Measurements from ENCODE around the gene FXYD3.
A peak's percentile ranks its signal among the peaks of the same experiment; 100 is the strongest.
"Not testable (repeated sequence)": the region's sequence is repeated elsewhere in the genome, so short reads cannot be mapped to it uniquely, and the experiment has no call there.

The FXYD3 gene

GRCh38 chr19:35142606-35143230 lies 27.1 kb downstream of the FXYD3 start:
- no peak for DNase-seq (ENCODE audit: low spot score)

- DNase-seq (ENCODE audit: low spot score), result no peak
Measured at GRCh38 chr19:35143231-35143715, 27.6 kb downstream of the FXYD3 start, which contains the start of gene FXYD7. TSS of gene FXYD7 (plus strand) at chr19:35143255. CDS start at chr19:35143334, 79 bp downstream.

DNA sequence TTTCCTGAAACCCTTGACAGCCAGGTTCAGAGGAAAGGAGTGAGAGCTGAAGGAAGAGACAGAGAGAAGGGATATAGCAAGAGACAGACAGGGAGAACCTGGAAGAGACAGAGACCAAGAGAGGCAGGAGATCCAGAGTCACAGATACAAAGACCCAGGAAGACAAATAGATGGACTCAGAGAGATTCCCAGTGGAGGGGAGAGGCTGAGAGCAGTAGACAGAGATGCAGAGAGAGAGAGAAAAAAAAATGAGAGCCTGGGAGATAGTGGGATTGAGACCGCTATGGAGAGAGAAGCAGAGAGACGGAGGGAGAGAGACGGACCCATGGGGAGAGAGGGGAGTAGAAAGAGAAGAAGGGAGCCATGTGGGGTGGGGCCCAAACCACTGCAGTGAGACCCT lies 28.2 kb downstream of the FXYD3 start:
- no peak for DNase-seq (ENCODE audit: low spot score)

GRCh38 chr19:35144259-35144599 lies 28.6 kb downstream of the FXYD3 start:
- no peak for DNase-seq (ENCODE audit: low spot score)

DNA sequence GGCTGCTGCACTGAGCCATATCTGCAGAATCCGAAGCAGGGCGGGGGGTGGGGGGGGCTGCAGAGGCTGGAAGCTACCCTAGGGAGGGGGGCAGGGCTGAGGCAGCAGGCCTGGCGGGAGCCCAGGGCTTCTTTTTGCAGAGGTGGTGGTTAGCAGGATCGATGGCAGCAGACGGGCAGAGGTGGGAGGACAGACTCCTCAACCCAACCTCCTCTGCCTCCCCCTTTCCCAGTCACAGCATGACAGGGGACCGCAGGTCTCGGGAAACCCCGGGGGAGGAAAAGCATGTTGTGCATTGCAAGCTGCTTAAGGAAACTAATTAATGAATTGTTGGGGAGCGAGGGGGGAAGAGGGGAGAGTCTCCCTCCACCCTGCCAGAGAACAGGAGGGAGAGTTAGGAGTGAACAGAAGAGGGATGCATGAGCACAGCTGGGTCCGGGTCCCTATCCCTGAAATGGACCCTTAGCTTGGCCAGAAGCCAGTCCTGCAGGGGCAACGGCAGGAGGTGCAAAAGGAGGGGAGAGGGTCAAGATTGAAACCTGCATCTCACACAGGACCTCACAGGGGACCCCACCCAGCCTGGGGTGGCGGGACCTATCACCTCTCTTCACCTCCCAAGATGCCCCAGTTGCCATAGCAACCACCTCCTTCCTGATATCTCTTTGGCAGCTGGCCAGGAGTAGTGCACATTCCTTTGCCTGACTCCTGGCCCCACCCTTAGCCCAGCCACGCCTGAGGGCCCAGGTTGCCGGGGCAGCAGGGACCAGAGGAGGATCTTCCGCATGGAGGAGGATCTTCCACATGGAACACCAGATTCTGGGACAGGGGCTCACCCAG lies 29.2 kb downstream of the FXYD3 start:
- DNase-seq (ENCODE audit: low spot score), result peak; percentile 88

- no peak for DNase-seq (ENCODE audit: low spot score)
Measured at GRCh38 chr19:35146746-35147459, 31.3 kb downstream of the FXYD3 start.

GRCh38 chr19:35149463-35149862 lies 33.8 kb downstream of the FXYD3 start:
- DNase-seq (ENCODE audit: low spot score), result no peak

DNA sequence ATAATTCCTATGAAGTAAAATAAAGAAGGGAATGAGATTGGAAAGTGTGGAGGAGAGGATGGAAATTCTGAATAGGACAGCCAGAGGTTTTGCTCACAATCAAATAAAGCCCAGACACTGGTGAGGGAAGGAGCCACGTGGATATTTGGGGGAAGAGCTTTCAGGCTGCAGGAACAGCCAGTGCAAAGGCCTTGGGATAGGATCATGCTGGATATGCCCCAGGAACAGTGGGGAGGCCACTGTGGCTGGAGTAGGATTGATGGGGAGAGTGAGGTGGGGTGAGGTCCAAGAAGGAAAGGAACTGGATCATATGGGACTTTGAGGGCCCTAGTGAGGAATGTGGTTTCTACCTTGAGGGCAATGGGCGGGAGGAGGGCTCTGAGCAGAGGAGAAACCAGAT lies 34.8 kb downstream of the FXYD3 start:
- no peak for DNase-seq (ENCODE audit: low spot score)

DNA sequence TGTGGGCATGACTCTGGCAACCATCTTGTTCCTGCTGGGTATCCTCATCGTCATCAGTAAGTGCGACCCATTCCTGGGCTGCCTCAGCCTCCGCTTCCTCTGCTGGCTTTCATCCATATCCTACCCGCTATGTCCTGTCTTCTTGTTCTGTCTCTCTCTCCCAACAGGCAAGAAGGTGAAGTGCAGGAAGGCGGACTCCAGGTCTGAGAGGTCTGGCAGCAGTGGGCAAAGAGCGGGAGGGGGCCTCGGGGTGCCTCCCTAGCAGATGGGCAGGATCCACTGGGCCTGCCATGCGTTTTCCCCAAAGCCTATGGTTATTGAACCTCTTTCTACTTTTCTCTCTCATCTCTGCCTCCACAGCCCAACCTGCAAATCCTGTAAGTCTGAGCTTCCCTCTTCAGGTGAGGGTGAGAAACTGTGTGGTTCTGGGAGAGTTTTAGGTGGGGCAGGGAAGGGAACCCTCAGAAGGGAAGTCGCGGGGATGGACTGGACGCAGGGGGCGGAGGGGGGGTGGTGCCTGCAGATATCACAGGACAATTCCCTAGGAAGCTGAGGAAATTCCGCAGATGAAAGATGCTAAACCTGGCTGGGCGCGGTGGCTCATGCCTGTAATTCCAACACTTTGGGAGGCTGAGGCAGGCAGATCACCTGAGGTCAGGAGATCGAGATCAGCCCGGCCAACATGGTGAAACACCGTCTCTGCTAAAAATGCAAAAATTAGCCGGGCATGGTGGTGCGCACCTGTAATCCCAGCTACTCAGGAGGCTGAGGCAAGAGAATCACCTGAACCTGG lies 35.8 kb downstream of the FXYD3 start:
- DNase-seq (ENCODE audit: low spot score), result no peak

DNA sequence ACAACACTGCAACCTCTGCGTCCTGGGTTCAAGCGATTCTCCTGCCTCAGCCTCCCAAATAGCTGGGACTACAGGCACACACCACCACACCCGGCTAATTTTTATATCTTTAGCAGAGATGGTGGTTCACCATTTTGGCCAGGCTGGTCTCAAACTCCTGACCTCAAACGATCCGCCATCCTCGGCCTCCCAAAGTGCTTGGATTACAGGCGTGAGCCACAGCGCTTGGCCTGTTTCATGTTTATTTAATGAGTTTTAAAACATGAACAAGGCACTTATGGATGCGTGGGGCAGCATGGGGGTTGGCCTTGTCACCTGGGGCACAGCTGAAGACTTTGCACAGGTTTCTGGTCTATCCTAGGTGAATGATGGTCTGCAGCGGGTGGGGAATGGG lies 37.5 kb downstream of the FXYD3 start:
- DNase-seq (ENCODE audit: low spot score), result not testable (repeated sequence)

DNA sequence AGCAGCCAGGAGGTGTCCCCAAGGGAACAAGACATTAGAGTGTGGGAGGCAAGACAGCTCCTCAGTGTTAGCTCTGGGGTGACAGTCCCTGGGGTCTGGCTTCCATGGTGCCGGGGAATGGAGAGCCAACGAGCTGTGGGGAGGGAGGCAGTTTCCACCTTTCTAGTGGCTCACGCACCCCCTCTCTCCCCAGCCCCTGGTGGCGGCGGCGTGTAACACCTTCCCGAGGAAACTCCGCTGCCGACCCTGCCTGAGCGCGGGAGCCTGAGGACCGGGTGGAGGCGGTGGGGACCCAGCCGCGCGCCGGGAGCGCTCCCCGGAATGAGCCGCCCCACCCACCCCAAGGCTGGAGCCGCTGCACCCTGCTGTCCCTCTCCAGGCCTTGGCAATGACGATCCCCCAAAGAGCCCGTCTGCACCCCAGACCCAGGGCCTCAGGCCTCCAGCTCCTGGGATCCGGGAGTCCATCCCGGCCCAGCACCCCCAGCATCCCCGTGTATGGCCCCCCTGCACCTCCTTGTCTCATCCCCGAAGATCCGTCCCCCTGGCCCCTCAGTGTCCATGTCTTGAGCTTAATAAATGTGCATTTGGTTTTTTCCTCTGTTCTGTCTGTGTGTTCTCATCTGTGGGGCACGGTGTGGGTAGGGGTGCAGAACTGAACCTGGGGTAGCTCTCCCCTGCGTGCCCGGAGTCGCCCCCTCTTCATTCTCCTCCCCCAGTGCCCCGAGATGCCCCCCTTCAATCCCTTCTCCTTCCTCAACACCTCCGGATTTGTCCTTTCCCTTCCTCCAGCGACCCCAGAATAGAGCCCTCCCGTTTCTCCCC lies 38.3 kb downstream of the FXYD3 start:
- peak; percentile 48 for DNase-seq (ENCODE audit: low spot score)

DNA sequence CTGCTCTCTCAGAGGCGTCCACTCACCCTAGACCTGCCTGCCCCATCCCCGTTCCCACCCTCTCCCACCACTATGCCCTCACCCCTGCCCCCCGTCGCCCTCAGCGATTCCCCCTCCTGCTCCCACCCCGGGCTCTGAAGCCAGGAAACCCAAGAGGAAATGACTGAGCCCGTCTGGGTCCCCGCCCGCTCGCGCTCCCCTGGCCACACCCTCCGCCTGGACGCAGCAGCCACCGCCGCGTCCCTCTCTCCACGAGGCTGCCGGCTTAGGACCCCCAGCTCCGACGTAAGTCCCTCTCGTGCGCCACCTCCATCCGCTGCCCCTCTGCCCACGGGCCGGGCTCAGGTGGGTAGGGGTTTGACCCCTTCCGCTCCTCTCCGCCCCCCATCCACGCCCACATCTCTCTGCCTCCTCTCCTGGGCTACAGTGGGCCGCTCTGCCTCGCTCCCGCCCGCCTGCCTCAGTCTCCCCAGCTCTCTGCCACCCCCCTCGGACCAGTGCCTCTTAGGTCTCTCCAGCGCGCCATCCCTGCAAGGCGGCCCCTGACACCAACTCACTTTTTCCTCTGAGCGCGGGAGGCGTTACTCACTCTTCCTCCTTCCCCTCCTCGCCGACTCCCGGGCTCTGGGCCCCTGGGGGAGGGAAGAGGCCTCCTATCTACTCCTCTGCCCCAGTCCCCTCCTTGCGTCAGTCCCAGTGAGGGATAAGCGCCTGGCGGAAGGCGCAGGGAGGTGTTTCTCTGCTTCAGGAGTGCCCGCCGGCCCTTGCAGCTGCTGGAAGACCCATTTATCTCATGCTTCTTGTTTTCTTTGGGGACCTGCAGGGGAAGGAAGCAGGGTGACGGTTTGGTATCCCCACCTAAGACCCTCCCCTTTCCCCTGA lies 39.1 kb downstream of the FXYD3 start, which contains the start of gene FXYD5:
Gene FXYD5 (plus strand): TSS at position 211 of the 882 bp plus-strand sequence. CDS start 816 bp downstream, outside the sequence.
- DNase-seq (ENCODE audit: low spot score), result peak; percentile 61

GRCh38 chr19:35155441-35155840 lies 39.8 kb downstream of the FXYD3 start:
- no peak for DNase-seq (ENCODE audit: low spot score)

- no peak for DNase-seq (ENCODE audit: low spot score)
Measured at GRCh38 chr19:35155981-35156672, 40.5 kb downstream of the FXYD3 start.

DNA sequence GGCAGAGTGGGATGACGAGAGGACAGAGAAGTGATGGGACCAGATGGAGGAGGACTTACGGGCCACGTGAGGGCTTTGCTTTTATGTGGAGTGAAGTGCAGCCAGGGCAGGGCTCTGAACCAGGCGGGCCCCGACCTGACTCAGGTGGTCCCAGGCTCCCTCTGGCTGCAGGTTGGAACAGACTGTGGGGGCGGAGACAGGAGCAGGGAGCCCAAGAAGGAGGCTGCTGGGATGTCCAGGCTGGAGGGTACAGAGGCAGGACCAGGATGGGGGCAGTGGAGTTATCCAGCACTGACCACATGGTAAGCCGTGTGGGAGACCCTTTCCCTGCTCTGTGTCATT lies 41.0 kb downstream of the FXYD3 start:
- no peak for DNase-seq (ENCODE audit: low spot score)

DNA sequence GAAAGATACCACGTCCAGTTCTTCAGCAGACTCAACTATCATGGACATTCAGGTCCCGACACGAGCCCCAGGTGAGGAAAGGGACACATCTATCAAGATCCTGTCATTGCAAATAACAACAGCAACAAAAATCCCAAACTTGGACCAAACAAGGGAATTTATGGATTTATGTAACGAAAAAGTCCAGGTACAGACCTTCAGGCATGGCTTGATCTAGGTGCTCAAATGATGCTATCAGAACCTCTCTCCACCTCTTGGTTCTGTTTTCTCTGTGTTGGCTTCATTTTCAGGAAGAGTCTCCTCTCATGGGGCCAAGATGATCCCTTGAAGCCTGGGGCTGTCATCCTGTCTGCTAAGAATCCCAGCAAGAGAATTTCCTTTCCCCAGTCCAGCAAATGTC lies 41.8 kb downstream of the FXYD3 start:
- no peak for DNase-seq (ENCODE audit: low spot score)

DNA sequence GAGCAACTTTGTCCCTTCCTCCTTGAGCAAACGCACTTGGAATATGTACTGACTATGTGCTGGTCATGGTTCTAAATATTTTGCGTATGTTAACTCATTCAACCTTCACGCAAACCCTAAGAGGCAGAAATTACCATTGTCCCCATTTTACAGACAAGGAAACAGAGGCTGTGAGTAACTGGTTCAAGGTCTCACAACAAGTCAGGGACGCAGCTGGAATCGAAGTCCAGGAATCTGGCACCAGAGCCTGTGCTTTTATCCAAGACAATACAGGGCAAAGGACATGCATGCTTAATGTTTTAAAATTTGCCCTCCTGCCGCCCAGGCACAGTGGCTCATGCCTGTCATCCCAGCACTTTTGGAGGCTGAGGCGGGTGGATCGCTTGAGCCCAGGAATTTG lies 44.0 kb downstream of the FXYD3 start:
- no peak for DNase-seq (ENCODE audit: low spot score)

- no peak for DNase-seq (ENCODE audit: low spot score)
Measured at GRCh38 chr19:35160629-35161433, 45.2 kb downstream of the FXYD3 start.

GRCh38 chr19:35161434-35161743 lies 45.8 kb downstream of the FXYD3 start:
- no peak for DNase-seq (ENCODE audit: low spot score)
